HG02763 (cell line): ENCODE measurements around the gene VWA3B.

ENCODE experiments used
- ATAC-seq: cut with Tn5 transposase; IDR thresholded peaks from one replicate; pipeline ENCODE4 v1.9.1; 2021; ENCODE audit warnings: mild to moderate bottlenecking, moderate library complexity; ENCODE audit not compliant: unreplicated experiment

Gene VWA3B

GRCh38 chr2:98165516-98166071 is 78.6 kb downstream of the VWA3B start:
- no peak for ATAC-seq

- ATAC-seq: no peak
These were observed 80.9 kb downstream of the VWA3B start for GRCh38 chr2:98167916-98168315.

- no peak for ATAC-seq
These were observed 83.1 kb downstream of the VWA3B start for GRCh38 chr2:98170076-98170475.

- no peak for ATAC-seq
These were observed 85.3 kb downstream of the VWA3B start for GRCh38 chr2:98172150-98172765.

GRCh38 chr2:98172951-98173350 is 86.0 kb downstream of the VWA3B start:
- ATAC-seq: no peak

GRCh38 chr2:98175811-98176210 is 88.8 kb downstream of the VWA3B start:
- ATAC-seq: no peak

- no peak for ATAC-seq
These were observed 90.3 kb downstream of the VWA3B start for GRCh38 chr2:98177286-98177685.

GRCh38 chr2:98177986-98178385 is 91.0 kb downstream of the VWA3B start:
- no peak for ATAC-seq

GRCh38 chr2:98180456-98180855 is 93.5 kb downstream of the VWA3B start:
- no peak for ATAC-seq

GRCh38 chr2:98181346-98181745 is 94.4 kb downstream of the VWA3B start:
- no peak for ATAC-seq

- ATAC-seq: no peak
These were observed 98.8 kb downstream of the VWA3B start for GRCh38 chr2:98185801-98186200.

- ATAC-seq: no peak
These were observed 100.2 kb downstream of the VWA3B start for GRCh38 chr2:98187194-98187593.

GRCh38 chr2:98188351-98189046 is 101.5 kb downstream of the VWA3B start:
- no peak for ATAC-seq

GRCh38 chr2:98191883-98192282 is 104.9 kb downstream of the VWA3B start:
- no peak for ATAC-seq

- ATAC-seq: no peak
These were observed 114.6 kb downstream of the VWA3B start for GRCh38 chr2:98201576-98201975.

- ATAC-seq: no peak
These were observed 118.9 kb downstream of the VWA3B start for GRCh38 chr2:98205889-98206288.

GRCh38 chr2:98212092-98213000 is 125.4 kb downstream of the VWA3B start:
- no peak for ATAC-seq

- no peak for ATAC-seq
These were observed 129.6 kb downstream of the VWA3B start for GRCh38 chr2:98216616-98217015.

- ATAC-seq: no peak
These were observed 132.2 kb downstream of the VWA3B start for GRCh38 chr2:98219152-98219551.

GRCh38 chr2:98233941-98234340 is 147.0 kb downstream of the VWA3B start:
- no peak for ATAC-seq

GRCh38 chr2:98234776-98235175 is 147.8 kb downstream of the VWA3B start:
- ATAC-seq: no peak
